Measurements from ENCODE around the gene NHP2.
"Not testable (repeated sequence)": the region's sequence is repeated elsewhere in the genome, so short reads cannot be mapped to it uniquely, and the experiment has no call there.

Gene NHP2

DNA sequence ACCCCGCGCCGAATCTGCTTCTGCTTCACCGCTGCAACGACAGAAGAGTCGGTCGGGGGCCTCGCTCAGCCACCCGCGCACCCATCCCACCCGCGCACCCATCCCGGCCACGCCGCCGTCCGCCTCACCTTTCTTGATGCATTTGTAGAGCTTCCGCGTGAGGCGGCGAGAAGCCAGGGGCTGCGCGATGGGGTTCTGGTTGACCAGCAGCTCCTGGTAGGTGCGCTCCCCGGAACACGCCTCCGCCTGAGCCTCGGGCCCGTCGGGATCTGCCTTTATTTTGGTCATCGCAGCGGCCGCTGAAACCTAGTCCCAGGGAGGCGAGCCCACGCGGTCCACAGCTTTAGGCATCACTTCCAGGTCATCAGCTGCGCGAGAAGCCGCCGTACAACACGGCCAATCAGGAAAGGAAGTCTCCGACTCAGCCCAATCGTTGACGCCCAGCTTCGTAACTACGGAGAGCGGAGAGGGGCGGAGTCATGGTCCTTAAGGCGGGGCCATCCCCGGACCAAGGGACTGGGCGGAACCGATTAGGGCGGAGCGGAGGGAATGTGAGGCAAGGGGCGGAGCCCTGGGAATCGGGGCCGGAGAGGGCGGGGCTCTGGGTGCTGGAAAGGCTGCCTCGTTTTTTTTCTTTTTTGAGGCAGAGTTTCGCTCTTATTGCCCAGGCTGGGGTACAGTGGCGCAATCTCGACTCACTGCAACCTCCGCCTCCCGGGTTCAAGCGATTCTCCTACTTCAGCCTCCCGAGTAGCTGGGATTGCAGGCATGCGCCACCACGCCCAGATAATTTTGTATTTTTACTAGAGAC lies at the start of gene NHP2:
TSS of gene NHP2 (minus strand) at position 356 of the 811 bp plus-strand sequence. CDS start at position 288, 68 bp downstream.
- DNase-seq, result peak; percentile 98

DNA sequence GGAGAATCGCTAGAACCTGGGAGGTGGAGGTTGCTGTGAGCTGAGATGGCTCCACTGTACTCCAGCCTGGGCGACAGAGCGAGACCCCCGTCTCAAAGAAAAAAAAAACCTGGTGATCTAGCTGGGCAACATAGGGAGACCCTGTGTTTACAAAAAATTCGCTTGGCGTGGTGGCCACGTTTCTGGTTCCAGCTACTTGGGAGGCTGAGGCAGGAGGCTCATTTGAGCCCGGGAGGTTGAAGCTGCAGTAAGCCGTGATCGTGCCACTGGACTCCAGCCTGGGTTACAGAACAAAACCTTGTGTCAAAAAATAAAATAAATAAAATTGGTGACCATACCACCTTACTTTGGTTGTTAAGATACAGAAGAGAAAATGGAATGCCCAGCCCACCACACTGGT lies 48.9 kb upstream of the NHP2 start:
- DNase-seq, result no peak

DNA sequence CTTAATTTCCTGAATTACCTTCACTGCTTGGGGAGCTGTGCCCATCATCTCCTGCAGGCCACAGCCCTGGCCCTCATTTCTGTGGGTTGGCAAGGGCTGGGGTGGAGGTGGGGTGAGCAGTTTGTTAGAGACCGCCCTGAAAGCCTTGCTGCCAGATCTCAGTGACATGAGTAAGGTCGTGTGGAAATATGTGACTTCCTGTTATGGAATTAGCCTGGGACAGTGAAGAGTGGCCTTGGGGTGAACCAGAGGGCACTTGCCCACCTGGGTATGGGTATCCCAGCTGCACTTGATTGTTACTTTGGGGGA lies 48.2 kb upstream of the NHP2 start:
- no peak for DNase-seq

DNA sequence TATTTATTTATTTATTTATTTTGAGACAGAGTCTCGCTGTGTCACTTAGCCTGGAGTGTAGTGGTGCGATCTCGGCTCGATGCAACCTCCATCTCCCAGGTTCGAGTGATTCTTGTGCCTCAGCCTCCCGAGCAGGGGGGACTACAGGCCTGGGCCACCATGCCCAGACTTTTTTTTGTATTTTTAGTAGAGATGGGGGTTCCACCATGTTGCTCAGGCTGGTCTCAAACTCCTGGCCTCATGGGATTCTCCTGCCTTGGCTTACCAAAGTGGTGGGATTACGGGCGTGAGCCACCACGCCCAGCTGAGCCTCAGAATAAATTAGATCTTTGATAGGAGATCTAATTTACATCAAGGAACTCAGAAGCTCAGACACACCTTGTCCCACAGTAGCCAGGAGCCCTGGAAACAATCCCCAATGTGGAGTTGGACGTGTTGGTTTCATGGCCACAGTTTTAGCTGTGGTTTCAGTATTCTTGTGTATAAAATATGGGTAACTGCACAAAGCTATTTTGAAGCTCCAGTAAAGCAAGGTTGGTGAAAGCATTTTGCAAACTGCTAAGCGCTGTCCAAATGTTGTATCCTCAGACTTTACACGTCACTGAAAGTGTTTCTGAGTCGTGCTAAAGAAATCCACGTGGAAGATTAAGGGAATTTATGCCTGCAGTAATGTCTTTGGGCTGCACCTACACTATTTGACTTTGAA lies 47.7 kb upstream of the NHP2 start:
- no peak for DNase-seq

DNA sequence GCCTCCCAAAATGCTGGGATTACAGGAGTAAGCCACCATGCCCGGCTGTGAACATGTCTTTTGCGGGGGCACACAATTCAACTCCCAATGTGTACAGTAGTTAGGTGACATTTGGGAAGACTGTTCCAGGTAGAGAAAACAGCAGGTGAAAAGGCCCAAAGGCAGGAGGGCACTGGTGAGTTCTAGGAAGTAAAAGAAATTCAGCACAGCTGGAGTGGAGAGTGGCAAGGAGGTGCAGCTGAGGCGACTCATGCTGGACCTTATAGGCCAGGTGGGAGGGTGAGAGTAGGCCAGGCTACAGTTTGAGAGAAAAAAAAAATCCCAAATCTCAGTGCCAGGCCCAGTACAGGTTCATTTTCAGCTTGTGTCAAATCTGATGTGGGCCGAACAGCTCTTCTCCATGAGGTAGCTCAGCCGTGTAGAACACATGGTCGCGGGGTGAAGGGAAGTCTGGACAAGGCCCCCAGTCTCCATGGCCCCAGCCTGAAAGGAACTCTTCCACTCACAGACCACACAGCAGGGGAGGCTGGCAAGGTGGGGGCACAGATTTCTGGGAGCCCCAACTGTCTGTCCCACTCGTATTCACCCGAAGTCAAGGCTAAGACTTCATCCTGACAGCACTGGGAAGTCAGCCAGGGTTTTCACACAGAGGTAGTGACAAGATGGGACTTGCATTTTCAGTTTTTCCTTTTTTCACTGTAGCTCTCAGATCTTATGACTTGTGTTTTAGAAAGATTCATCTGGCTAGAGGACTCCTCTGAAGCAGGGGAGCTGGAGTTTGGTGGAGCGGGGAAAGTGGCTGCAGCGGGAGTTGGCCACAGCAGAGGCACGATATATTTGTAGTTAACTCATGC lies 46.1 kb upstream of the NHP2 start:
- no peak for DNase-seq

DNA sequence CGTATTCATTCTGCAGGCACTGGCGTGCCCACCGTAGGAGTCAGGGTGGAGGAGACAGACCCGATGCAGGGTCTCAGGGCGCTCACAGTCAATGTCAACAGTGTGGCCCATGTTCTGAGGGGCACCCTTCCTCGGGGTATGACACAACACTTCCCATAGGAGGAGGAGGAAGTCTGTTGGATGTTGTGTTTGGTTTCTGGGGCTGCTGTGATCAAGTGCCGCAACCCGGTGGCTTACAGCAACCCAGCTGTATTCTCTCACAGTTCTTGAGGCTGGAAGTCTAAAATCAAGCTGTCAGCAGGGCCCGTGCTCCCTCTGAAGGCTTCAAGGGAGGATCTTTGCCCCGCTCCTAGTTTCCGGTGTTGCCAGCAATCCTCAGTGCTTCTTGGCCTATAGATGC lies 45.0 kb upstream of the NHP2 start:
- DNase-seq, result no peak

DNA sequence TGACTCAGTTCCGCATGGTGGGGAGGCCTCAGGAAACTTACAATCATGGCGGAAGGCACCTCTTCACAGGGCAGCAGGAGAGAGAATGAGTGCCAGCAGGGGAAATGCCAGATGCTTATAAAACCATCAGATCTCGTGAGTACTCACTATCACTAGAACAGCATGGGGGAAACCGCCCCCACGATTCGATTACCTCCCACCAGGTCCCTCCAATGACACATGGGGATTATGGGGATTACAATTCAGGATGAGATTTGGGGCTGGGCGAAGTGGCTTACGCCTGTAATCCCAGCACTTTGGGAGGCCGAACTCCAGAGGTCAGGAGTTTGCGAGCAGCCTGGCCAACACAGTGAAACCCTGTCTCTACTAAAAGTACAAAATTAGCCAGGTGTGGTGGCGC lies 44.5 kb upstream of the NHP2 start:
- DNase-seq, result not testable (repeated sequence)

DNA sequence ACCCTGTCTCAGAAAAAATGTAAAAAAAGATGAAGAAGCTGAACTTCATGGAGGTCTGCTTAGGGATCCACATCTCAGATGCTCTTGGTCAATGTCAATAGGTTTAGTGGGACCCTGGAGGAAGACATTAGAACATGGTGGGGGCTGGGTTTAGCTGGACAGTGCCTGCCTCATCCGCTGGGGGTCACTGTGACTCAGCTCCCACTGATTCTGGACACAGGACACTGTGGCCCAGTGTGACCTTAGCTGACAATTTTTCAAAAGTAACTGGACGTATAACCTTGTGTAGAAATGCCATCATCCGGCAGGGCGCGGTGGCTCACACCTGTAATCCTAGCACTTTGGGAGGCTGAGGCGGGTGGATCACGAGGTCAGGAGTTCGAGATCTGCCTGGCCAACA lies 43.3 kb upstream of the NHP2 start:
- no peak for DNase-seq

DNA sequence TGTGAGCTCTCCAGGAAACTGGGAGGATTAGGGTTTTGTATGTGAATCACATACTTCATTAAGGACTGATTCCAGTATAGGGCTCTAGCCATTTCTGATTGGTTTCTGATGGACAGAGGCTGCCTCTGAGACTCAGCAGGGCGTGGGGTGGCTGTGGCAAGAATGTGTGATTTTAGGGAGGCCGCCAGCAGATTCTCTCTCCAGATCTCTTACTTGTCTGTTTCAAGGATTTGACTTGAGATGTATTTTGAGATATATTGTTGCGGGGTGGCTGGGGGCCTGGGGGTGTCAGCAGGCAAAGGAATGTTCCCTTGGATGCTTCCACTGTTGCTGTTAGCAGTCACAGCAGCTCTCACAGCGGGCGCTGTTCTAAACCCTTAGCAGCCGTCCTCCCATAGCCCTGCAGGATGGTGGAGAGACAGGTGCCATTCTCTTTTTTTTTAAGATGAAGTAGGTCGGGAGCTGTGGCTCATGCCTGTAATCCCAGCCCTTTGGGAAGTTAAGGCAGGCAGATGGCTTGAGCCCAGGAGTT lies 42.7 kb upstream of the NHP2 start:
- no peak for DNase-seq

DNA sequence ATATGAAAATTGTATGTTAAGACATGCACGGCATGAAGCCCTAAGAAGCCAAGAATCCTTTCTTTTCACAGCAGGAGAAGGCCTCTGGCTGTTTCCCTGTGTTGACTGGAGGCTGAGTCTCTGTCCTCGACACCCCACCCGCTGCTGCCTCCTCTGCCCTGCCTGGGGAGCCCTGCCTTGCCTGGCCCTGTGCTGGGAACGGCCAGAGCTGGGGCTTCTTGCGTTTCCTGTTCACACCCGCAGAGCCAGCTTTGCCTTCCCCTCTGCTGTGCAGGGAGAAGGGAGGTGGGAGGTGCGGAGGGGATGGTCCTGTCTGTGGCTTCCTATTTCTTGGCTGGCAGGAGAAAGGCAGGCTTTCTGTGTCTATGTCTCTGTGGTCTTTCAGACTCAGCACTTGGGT lies 40.3 kb upstream of the NHP2 start:
- DNase-seq, result no peak

DNA sequence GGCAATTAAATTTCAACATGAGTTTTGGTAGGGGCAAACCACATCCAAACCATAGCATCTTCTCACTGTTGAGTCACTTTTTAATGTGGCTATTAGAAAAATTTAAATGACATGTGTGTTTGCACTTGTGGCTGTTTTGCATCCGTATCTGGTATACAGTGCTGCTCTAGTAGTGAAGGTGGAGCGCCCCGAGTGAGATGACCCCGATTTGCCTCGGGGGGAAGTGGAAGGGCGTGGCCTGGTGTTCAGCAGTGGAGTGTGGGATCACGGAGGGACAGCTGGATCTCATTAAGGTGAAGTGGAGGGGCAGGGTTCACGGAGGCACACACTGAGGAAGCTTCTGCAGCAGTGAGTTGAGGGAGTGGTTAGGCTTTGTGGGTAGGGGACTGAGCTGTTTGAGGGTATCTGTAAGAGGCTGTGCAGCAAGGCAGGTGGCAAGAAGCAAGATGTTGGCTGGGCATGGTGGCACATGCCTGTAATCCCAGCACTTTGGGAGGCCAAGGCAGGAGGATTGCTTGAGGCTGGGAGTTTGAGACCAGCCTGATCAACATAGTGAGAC lies 39.6 kb upstream of the NHP2 start:
- no peak for DNase-seq

DNA sequence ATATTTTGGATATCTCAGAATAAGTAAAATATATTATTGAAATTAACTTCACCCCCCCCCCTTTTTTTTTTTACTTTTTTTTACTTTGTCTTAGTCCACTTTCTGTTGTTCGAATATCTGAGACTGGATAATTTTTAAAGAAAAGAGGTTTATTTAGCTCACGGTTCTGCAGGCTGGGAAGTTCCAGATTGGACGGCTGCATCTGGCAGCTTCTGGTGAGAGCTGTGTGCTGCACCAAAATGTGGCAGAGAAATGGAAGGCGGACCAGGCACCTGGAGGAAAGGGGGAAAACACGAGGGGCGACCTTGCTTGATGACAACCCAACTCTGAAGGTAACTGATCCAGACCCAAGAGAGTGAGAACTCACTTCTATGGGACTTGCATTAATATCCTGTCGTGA lies 39.1 kb upstream of the NHP2 start:
- no peak for DNase-seq

DNA sequence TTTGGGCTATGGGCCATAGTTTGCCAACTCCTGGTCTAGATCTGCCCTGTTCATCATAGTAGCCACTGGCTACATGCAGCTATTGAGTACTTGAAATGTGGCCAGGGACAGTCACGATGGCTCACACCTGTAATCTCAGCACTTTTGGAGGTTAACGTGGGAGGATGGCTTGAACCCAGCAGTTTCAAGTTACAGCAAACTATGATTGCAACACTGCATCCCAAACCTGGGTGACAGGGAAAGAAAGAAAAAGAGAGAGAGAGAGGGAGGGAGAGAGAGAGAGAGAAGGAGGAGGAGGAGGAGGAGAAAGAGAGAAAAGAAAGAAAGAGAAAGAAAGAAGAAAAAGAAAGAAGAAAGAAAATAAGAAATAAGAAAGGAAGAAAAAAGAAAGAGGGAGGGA lies 38.6 kb upstream of the NHP2 start:
- no peak for DNase-seq

DNA sequence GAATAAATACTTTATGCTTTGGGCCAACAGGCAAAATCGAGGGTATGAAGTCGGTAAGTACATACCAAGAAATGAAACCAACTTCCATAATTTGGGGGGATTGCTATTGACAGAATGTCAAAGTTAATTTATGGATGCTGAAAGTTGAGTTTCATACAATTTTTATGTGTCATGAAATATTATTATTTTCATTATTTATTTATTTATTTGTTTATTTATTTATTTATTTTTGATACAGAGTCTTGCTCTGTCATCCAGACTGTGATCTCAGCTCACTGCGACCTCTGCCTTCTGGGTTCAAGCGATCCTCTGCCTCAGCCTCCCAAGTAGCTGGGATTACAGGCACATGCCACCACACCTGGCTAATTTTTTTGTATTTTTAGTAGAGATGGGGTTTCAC lies 38.0 kb upstream of the NHP2 start:
- DNase-seq, result no peak

DNA sequence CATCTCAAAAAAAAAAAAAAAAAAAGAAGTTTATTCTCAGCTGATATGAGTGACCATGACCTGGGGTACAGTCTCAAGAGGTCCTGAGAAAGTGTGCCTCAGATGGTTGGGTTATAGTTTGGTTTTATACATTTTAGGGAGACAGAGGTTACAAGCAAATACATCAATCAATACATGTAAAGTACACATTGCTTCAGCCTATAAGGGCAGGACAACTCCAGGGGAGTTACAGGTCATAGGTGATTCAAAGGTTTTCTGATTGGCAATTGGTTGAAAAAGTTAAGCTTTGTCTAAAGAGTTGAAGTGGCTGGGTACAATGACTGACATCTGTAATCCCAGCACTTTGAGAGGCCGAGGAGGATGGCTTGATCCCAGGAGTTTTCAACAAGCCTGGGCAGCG lies 35.7 kb upstream of the NHP2 start:
- no peak for DNase-seq

DNA sequence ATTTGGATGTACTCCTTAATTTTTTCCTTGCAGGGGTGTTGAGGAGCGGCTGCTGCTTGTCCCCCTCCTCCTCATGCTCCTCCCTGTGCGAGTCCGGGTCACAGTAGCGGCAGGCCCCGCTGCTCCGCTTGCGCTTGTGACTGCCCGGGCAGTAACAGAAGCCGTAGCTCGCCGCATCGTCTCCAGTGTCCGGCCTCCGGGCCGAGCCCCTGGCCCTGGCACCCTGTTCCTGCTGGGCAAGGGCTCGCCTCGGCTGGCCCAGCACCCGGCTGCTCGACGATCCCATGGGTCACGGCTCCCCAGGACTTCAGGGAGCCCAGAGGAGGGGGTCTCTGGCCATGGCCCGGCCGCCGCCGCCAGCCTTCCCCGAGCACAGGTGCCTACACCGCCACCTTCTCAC lies 33.3 kb upstream of the NHP2 start, which contains the start of gene GMCL2:
TSS of gene GMCL2 (minus strand) at position 358 of the 400 bp plus-strand sequence. CDS start at position 286, 72 bp downstream.
- no peak for DNase-seq

DNA sequence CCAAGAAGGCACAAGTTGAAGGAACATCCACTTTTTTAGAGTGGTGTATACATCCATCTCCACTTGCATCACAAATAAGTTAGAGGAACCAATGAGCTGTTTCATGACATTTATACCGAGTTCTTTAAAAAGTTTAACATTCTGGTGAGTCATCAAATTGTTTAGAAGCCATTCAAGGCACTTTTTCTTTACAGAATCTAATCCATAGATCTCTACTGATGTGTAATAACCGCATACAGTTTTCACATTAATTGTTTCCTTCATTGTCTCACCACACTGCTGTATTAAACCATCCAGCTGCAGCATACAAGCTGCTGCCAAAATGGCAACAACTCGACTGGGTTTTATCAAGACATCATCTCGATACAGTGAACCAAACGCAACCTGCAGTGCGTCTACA lies 32.7 kb upstream of the NHP2 start:
- no peak for DNase-seq

DNA sequence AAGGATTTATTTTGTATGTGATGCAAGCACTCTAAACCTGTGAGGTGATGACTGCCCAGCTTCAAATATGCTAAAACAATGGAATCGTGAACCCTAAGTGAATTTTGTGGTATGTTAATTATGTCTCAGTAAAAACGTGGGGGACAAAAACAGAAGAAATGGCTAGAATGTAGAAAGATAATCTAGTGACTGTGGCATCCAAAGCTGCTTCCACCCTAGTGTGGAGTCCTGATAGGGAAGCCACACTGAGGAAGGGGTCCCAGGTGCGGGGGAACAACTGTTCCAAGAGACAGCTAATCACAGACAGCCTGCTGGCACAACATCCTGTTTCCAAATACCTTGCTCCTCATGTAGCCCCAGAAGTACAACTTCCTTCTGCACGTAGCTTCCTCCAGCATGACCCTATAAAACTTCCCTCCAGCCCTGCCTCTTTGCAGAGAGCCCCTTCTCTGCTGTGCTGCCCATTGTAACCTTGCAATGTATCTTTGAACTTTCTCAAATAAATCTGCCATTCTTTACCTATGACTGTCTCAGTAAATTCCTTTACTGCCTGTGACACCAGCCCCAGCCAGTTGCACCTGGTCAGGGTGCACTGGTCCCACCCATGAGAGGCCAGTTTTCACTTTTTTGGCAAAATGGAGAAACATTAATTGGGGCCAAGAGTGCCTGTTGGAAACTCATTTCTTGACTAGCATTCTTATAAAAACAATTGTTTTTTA lies 28.6 kb upstream of the NHP2 start:
- no peak for DNase-seq

DNA sequence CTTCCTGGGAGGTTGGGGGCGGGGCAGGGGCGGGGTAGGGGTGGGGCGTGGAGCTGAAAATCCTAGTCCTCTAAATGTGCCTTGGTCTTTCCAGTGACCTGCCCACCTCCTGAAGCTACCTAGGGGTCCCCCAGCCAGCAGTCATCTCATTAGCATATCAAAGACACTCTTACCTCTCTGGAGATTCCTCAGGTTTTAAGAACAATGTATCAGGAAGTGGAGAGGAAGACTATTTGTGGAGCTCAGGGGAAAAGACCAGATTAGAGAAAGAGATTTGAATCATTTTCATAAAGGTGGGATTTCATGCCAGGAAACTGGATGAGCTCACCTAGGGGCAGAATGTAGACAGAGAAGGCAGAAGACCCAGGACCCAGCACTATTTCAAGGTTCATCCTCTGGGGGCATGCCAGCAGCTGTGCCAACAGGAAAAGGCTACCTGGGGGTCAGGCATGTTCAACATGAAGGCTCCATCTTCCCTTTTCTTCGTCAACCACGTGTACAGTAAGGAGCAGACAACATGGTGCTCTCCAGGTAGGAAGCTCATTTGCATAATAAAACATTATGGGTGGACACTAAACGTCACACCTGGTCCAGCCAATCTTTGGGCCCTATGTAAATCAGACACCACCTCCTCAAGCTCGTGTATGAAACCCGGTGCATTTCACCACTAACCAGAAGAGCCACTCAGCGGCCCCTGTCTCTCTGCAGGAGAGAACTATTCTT lies 26.6 kb upstream of the NHP2 start:
- no peak for DNase-seq

DNA sequence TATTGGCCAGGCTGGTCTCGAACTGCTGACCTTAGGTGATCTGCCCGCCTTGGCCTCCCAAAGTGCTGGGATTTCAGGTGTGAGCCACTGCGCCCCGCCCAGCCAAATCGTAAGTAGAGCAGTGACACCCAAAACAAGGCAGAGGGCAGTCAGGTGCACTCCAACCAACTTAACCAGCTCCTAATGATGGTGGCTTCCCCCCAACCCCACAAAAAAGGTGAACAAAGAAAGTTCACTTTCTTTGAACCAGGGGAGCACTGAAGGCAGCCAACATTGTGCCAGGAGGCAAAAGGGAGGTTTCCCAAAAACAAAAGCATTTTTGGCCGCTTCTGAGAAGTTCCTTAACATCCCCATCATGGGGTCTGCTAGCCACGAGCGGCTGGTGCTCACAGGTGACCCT lies 23.9 kb upstream of the NHP2 start:
- DNase-seq, result no peak

DNA sequence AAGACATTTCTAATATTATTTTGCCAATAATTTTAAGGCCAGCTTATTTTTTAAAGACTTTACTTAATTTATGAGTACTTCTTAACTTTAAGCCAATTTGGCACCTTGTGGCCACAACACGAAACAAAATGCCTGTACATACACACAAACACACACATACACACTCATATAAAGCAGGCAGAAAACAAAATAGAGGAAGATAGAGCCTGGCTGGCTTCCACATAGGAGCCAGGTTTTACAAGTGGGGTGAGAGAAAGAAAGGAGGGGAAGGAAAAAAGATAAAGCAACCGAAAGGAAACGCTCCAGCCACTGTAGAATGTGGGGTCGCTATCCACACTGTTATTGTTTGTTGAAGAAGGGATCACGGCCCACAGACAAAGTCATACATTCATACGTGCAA lies 23.1 kb upstream of the NHP2 start:
- no peak for DNase-seq

DNA sequence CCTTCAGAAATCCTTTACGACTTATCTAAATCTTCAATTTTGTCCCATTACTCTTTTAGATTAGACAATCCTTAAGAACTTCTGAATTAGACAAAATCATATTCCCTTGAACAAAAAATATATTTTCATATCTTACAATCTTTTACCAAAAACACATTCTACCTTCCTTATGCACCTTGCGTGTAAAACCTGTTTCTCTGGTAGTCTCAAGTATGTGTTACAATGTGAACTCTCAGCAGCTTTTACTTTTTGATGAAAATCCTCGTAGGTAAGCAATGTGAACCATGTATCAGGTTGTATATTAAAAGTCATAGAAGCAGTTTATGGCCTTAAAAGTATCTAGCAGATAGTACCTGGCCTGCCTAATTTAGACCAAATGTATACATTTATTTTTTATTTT lies 20.8 kb upstream of the NHP2 start:
- DNase-seq, result no peak

Data from COR-L47 (cell line).